Measurements from ENCODE around the gene RALGPS1.

DNA sequence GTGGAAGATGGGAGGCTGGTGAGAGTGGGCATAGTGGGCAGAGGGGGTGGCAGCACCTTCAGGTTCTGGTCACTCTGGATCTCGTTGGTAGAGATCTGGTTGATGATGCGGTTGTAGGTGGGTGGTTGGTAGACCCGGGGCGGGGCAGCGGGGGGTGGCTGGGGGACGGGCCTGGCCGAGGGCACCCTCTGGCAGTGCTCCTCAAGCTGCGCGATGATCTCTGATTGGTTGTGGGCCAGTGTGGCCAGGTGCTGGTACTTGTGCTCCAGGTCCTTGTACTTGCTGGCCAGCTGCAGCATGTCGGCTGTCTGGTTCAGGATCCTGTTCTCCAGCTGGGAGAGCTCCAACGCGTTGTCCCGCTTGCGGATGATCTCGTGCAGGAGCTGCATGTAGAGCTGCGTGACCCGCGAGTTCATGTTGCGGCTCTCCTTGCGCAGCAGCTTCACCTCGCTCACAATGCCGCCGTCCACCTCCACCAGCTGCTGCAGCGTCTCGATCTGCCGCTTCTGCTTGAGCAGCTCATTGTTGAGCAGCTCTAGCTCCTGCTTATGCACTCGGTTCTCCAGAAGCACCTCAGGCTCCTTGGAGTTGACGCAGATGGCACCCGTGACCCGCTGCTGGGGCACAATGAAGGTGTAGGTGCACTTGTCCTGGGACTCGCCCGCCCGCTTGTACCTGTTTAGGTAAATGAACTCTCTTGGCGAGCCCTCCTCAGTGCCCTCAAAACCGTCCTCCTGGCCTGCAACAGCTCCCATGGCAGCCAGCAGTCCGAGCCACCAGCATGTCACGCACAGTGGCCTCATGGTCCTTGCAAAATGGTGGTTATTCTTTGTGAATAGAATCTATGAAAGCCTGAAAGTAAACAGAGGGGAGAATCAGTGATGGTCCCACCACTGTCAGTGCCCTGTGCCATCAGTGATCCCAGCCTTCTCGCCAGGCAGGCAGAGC is 193.6 kb downstream of the RALGPS1 start:
- TF ChIP-seq TCF12 (IDR thresholded peaks at IDR 0.05; ENCODE audit: low read depth, low read length) (no peak), CTCF (IDR thresholded peaks at IDR 0.05; ENCODE audit: control extremely low read depth in 1 of 3, insufficient read depth in 1 of 3, low read depth in 1 of 3, low read length in 3 of 3) (no peak), CREB1 (IDR thresholded peaks at IDR 0.05) (no peak), YY1 (IDR thresholded peaks at IDR 0.05; ENCODE audit: low read depth, low read length) (no peak), POLR2AphosphoS5 (IDR thresholded peaks at IDR 0.05; ENCODE audit: low read depth, low read length) (no peak), CHD2 (IDR thresholded peaks at IDR 0.05; ENCODE audit: low read length) (no peak), TEAD4 (IDR thresholded peaks at IDR 0.05; ENCODE audit: low read depth, low read length) (no peak), EP300 (IDR thresholded peaks at IDR 0.05; ENCODE audit: borderline replicate concordance in 1 of 2, low read depth in 2 of 2, low read length in 2 of 2) (no peak), TBP (IDR thresholded peaks at IDR 0.05; ENCODE audit: low read depth, low read length) (no peak), NRF1 (IDR thresholded peaks at IDR 0.05; ENCODE audit: low read depth, low read length) (no peak), RAD21 (IDR thresholded peaks at IDR 0.05 in 1 of 2, conservative IDR thresholded peaks at IDR 0.05 in 1 of 2; ENCODE audit: low read depth in 2 of 2, low read length in 2 of 2) (no peak)

Data from H1 (cell line).